NB4 (cell line): Measurements from ENCODE around the gene UVRAG.

Experiments
- MYC ChIP-seq: IDR thresholded peaks from 2 replicates; pipeline ENCODE4 v1.6.1; 2011; ENCODE audit warnings: low read depth, low read length
- POLR2A ChIP-seq: IDR thresholded peaks from 2 replicates; pipeline ENCODE4 v1.6.1; 2011; ENCODE audit warnings: mild to moderate bottlenecking; ENCODE audit not compliant: insufficient read length; ENCODE audit errors: extremely low read depth
- TF ChIP-seq, protein P1 (sequence below): IDR thresholded peaks from one replicate; pipeline ENCODE4 v1.5.1; 2012; ENCODE audit warnings: low read depth, low read length
- TF ChIP-seq, protein P2 (sequence below): IDR thresholded peaks from 2 replicates; pipeline ENCODE4 v1.6.1; 2011; ENCODE audit warnings: low read depth, low read length

DNA sequence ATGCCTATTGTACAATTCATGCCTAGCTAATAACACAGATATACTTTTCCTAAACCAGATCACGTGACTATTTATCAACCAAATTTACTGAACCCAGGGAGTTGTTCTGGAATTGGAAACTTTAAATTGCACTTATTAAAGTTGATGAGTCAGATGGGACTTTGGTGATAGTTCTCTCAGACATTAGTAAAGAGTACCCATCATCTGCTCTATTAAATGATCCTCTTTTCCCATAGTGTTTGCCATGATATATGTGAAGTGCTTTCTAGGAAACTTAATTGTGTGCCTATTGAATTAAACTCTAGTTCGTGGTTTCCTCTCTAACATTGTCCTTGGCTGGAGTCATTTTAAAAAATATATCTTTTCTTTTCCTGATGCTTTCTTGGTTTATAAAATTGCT is 99.0 kb downstream of the UVRAG start:
- TF ChIP-seq, protein P1, sequence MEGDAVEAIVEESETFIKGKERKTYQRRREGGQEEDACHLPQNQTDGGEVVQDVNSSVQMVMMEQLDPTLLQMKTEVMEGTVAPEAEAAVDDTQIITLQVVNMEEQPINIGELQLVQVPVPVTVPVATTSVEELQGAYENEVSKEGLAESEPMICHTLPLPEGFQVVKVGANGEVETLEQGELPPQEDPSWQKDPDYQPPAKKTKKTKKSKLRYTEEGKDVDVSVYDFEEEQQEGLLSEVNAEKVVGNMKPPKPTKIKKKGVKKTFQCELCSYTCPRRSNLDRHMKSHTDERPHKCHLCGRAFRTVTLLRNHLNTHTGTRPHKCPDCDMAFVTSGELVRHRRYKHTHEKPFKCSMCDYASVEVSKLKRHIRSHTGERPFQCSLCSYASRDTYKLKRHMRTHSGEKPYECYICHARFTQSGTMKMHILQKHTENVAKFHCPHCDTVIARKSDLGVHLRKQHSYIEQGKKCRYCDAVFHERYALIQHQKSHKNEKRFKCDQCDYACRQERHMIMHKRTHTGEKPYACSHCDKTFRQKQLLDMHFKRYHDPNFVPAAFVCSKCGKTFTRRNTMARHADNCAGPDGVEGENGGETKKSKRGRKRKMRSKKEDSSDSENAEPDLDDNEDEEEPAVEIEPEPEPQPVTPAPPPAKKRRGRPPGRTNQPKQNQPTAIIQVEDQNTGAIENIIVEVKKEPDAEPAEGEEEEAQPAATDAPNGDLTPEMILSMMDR = no peak
- TF ChIP-seq POLR2A (no peak), MYC (no peak)
- TF ChIP-seq, protein P2, sequence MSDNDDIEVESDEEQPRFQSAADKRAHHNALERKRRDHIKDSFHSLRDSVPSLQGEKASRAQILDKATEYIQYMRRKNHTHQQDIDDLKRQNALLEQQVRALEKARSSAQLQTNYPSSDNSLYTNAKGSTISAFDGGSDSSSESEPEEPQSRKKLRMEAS = no peak
